Neural cell (in vitro differentiated cells): ENCODE results near the gene NDUFS3.

Experiments used
- EZH2 ChIP-seq: fragments of 200-600, 300-800 bp; shearing (Covaris generic), sonication (generic); IDR thresholded peaks from 2 replicates; pipeline ENCODE4 v1.6.1; 2014; ENCODE audit warnings: antibody characterized with exemption, low read length, borderline replicate concordance, mild to moderate bottlenecking; ENCODE audit not compliant: insufficient read depth, poor library complexity, severe bottlenecking
- SMC3 ChIP-seq: fragments of 450-650 bp; conservative IDR thresholded peaks from 2 replicates; pipeline ENCODE4 v1.6.1; 2014; ENCODE audit warnings: antibody characterized with exemption, mild to moderate bottlenecking, moderate library complexity; ENCODE audit not compliant: poor library complexity
- TF ChIP-seq, protein P1 (sequence below): IDR thresholded peaks from 2 replicates; pipeline ENCODE4 v1.6.1; 2012; ENCODE audit warnings: borderline replicate concordance

DNA sequence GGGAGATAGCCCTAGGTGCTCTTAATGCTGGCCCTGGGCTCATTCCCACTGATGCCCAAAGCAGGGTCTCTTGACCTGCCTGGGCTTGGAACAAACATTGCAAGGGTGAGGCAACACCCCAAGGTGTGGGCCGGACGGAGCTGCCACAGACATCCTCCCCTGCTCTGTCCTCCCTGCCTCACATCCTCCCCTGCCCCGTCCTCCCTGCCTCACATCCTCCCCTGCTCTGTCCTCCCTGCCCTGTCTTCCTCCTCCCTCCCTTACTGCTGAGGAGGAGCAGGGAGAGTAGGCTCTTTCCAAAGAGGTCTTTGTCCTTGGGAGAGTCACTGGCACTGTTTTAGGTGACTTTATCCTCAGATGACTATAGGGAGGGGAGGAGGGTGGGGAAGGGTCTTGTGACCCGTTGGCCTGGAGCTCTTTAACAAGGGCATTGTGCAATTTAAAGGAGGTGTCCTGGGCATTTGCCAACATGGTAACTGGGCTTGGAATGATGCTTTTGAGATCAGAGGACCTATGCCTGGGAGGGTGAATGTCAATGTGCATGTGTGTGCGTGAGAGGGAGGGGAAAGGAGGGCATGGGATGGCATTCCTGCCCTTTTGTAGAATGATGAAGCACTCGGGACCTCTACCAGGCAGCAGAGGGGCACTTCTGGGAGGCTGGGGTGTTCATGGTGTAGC, 8.3 kb downstream of the NDUFS3 start:
- no peak for TF ChIP-seq EZH2
- TF ChIP-seq SMC3 = no peak
- TF ChIP-seq, protein P1, sequence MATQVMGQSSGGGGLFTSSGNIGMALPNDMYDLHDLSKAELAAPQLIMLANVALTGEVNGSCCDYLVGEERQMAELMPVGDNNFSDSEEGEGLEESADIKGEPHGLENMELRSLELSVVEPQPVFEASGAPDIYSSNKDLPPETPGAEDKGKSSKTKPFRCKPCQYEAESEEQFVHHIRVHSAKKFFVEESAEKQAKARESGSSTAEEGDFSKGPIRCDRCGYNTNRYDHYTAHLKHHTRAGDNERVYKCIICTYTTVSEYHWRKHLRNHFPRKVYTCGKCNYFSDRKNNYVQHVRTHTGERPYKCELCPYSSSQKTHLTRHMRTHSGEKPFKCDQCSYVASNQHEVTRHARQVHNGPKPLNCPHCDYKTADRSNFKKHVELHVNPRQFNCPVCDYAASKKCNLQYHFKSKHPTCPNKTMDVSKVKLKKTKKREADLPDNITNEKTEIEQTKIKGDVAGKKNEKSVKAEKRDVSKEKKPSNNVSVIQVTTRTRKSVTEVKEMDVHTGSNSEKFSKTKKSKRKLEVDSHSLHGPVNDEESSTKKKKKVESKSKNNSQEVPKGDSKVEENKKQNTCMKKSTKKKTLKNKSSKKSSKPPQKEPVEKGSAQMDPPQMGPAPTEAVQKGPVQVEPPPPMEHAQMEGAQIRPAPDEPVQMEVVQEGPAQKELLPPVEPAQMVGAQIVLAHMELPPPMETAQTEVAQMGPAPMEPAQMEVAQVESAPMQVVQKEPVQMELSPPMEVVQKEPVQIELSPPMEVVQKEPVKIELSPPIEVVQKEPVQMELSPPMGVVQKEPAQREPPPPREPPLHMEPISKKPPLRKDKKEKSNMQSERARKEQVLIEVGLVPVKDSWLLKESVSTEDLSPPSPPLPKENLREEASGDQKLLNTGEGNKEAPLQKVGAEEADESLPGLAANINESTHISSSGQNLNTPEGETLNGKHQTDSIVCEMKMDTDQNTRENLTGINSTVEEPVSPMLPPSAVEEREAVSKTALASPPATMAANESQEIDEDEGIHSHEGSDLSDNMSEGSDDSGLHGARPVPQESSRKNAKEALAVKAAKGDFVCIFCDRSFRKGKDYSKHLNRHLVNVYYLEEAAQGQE = no peak
